ENCODE measurements around the gene SMIM24. TPM values are rescaled to one million over a fixed set of nuclear protein-coding genes. Genes with fewer than 3 reads are reported as not detected.

Gene SMIM24
- total and polyA plus RNA-seq, 11 donors = 0.15 TPM; not detected in 10

GRCh38 chr19:3457528-3458228 is 22.6 kb downstream of the SMIM24 start:
- H3K4me3 ChIP-seq = peak overlapping the region in 1 of 12 donors; percentile 16
- H3K36me3 ChIP-seq = peaks cover under 1 to 63% (median 49%) of the 10 kb centered on the region in 9 donors
- DNase-seq (peak in 2 of 5 donors; percentile 55 to 58), ATAC-seq (peak in 2 of 4 donors; percentile 7 to 34)
- no peaks in the 10 kb centered on the region for H3K27me3 ChIP-seq
- intact Hi-C loops (cut with DNase I) = no loop called here
- TF ChIP-seq CTCF (IDR thresholded peaks at IDR 0.05) = no peak
- no peak for TF ChIP-seq POLR2A (IDR thresholded peaks at IDR 0.05)
- no peaks in the 10 kb centered on the region for H3K9me3 ChIP-seq
- 32 to 40% (median 36%) methylated on average over 17 to 22 of the region's 22 CpGs for WGBS, 4 donors
- H3K4me1 ChIP-seq = peaks cover 4 to 46% (median 36%) of the 10 kb centered on the region in 12 donors
- H3K27ac ChIP-seq = peak overlapping the region; percentile 60 to 96 (median 84)

GRCh38 chr19:3456925-3457527 is 23.3 kb downstream of the SMIM24 start:
- Histone ChIP-seq H3K27me3 (no peaks in the 10 kb centered on the region), H3K36me3 (peaks cover 3 to 63% (median 50%) of the 10 kb centered on the region in 9 donors), H3K27ac (peak overlapping the region; percentile 60 to 96 (median 84)), H3K4me3 (no peak overlapping the region), H3K4me1 (peaks cover 4 to 46% (median 36%) of the 10 kb centered on the region in 12 donors), H3K9me3 (no peaks in the 10 kb centered on the region)
- TF ChIP-seq CTCF (IDR thresholded peaks at IDR 0.05) (no peak), POLR2A (IDR thresholded peaks at IDR 0.05) (no peak)
- ATAC-seq (no peak), DNase-seq (peak in 1 of 5 donors; percentile 46)
- intact Hi-C loops (cut with DNase I) = no loop called here
- 60 to 78% (median 75%) methylated on average over 13 to 18 of the region's 18 CpGs for WGBS, 4 donors

- DNase-seq (peak in 1 of 5 donors; percentile 55), ATAC-seq (no peak)
- H3K27me3 ChIP-seq = no peaks in the 10 kb centered on the region
- no peak for TF ChIP-seq CTCF (IDR thresholded peaks at IDR 0.05)
- no peak for TF ChIP-seq POLR2A (IDR thresholded peaks at IDR 0.05)
- 88 to 92% (median 90%) methylated on average over 29 to 37 of the region's 37 CpGs for WGBS, 4 donors
- peak overlapping the region in 4 of 12 donors; percentile 60 to 92 (median 86) for H3K27ac ChIP-seq
- intact Hi-C loops (cut with DNase I) = no loop called here
- no peak overlapping the region for H3K4me3 ChIP-seq
- peaks cover 4 to 50% (median 40%) of the 10 kb centered on the region in 12 donors for H3K4me1 ChIP-seq
- no peaks in the 10 kb centered on the region for H3K9me3 ChIP-seq
- H3K36me3 ChIP-seq = peaks cover 3 to 64% (median 53%) of the 10 kb centered on the region in 9 donors
Observed at GRCh38 chr19:3455960-3456601, 24.2 kb downstream of the SMIM24 start.

Data from heart left ventricle (tissue), 16 donors.